SK-N-SH treated with all-trans-retinoic acid at 6 μM for 48 hours (cell line): ENCODE results near the gene MED20.

Source experiments
- ESRRG ChIP-seq: fragments of 250-450 bp; sonication (Bioruptor Pico); IDR thresholded peaks from 2 replicates; pipeline ENCODE4 v1.6.1; 2021; ENCODE audit warnings: mild to moderate bottlenecking
- ISL1 ChIP-seq: fragments of 250-450 bp; sonication (Bioruptor Pico); IDR thresholded peaks from 2 replicates; pipeline ENCODE4 v2.1.2; 2022; ENCODE audit warnings: mild to moderate bottlenecking, moderate library complexity
- OSR1 ChIP-seq: fragments of 250-450 bp; sonication (Bioruptor Pico); IDR thresholded peaks from 2 replicates; pipeline ENCODE4 v1.8.0; 2022; ENCODE audit warnings: moderate library complexity, mild to moderate bottlenecking, inconsistent platforms
- ZFP30 ChIP-seq: fragments of 450-650 bp; formaldehyde crosslinking; IDR thresholded peaks from 2 replicates; pipeline ENCODE4 v1.5.0; 2022; ENCODE audit warnings: mild to moderate bottlenecking, moderate library complexity
- TF ChIP-seq, protein P1 (sequence below): fragments of 250-450 bp; sonication (Bioruptor Pico); IDR thresholded peaks from 2 replicates; pipeline ENCODE4 v1.5.1; 2020; ENCODE audit warnings: low read depth, mild to moderate bottlenecking, moderate library complexity
- TF ChIP-seq, protein P2 (sequence below): fragments of 250-450 bp; sonication (Bioruptor Pico); IDR thresholded peaks from 2 replicates; pipeline ENCODE4 v1.8.0; 2021; ENCODE audit warnings: low read depth, mild to moderate bottlenecking, moderate library complexity, borderline replicate concordance
- TF ChIP-seq, protein P3 (sequence below): fragments of 250-450 bp; sonication (Bioruptor Pico); IDR thresholded peaks from 2 replicates; pipeline ENCODE4 v1.8.0; 2020; ENCODE audit warnings: mild to moderate bottlenecking, moderate library complexity, borderline replicate concordance
- TF ChIP-seq, protein P4 (sequence below): fragments of 250-450 bp; sonication (Bioruptor Pico); IDR thresholded peaks from 2 replicates; pipeline ENCODE4 v1.5.0; 2020; ENCODE audit warnings: mild to moderate bottlenecking, moderate library complexity

DNA sequence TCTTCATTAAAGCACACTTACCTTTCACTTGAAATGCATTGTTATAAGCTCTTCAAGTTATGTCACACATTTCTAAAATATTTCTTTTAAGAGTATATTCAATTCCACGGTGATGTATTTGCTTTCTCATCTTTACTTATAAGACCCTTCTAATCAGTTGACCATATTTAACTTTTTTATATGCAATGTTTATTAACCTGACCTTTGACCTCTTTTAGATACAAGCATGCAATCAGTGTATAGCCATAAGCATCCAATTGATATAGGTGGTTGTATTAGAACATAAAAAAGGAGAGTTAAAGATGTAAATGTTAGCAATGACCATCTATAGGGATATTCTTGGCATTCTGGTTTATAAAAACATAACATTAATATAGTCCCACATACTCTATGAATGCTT, 35.0 kb downstream of the MED20 start:
- TF ChIP-seq, protein P1, sequence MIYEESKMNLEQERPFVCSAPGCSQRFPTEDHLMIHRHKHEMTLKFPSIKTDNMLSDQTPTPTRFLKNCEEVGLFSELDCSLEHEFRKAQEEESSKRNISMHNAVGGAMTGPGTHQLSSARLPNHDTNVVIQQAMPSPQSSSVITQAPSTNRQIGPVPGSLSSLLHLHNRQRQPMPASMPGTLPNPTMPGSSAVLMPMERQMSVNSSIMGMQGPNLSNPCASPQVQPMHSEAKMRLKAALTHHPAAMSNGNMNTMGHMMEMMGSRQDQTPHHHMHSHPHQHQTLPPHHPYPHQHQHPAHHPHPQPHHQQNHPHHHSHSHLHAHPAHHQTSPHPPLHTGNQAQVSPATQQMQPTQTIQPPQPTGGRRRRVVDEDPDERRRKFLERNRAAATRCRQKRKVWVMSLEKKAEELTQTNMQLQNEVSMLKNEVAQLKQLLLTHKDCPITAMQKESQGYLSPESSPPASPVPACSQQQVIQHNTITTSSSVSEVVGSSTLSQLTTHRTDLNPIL: no peak
- TF ChIP-seq ESRRG (no peak), OSR1 (CRISPR knock-in tag) (no peak), ZFP30 (no peak), ISL1 (no peak)
- TF ChIP-seq, protein P2, sequence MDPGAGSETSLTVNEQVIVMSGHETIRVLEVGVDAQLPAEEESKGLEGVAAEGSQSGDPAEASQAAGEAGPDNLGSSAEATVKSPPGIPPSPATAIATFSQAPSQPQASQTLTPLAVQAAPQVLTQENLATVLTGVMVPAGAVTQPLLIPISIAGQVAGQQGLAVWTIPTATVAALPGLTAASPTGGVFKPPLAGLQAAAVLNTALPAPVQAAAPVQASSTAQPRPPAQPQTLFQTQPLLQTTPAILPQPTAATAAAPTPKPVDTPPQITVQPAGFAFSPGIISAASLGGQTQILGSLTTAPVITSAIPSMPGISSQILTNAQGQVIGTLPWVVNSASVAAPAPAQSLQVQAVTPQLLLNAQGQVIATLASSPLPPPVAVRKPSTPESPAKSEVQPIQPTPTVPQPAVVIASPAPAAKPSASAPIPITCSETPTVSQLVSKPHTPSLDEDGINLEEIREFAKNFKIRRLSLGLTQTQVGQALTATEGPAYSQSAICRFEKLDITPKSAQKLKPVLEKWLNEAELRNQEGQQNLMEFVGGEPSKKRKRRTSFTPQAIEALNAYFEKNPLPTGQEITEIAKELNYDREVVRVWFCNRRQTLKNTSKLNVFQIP (CRISPR knock-in tag): no peak
- TF ChIP-seq, protein P3, sequence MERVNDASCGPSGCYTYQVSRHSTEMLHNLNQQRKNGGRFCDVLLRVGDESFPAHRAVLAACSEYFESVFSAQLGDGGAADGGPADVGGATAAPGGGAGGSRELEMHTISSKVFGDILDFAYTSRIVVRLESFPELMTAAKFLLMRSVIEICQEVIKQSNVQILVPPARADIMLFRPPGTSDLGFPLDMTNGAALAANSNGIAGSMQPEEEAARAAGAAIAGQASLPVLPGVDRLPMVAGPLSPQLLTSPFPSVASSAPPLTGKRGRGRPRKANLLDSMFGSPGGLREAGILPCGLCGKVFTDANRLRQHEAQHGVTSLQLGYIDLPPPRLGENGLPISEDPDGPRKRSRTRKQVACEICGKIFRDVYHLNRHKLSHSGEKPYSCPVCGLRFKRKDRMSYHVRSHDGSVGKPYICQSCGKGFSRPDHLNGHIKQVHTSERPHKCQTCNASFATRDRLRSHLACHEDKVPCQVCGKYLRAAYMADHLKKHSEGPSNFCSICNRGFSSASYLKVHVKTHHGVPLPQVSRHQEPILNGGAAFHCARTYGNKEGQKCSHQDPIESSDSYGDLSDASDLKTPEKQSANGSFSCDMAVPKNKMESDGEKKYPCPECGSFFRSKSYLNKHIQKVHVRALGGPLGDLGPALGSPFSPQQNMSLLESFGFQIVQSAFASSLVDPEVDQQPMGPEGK: no peak
- TF ChIP-seq, protein P4, sequence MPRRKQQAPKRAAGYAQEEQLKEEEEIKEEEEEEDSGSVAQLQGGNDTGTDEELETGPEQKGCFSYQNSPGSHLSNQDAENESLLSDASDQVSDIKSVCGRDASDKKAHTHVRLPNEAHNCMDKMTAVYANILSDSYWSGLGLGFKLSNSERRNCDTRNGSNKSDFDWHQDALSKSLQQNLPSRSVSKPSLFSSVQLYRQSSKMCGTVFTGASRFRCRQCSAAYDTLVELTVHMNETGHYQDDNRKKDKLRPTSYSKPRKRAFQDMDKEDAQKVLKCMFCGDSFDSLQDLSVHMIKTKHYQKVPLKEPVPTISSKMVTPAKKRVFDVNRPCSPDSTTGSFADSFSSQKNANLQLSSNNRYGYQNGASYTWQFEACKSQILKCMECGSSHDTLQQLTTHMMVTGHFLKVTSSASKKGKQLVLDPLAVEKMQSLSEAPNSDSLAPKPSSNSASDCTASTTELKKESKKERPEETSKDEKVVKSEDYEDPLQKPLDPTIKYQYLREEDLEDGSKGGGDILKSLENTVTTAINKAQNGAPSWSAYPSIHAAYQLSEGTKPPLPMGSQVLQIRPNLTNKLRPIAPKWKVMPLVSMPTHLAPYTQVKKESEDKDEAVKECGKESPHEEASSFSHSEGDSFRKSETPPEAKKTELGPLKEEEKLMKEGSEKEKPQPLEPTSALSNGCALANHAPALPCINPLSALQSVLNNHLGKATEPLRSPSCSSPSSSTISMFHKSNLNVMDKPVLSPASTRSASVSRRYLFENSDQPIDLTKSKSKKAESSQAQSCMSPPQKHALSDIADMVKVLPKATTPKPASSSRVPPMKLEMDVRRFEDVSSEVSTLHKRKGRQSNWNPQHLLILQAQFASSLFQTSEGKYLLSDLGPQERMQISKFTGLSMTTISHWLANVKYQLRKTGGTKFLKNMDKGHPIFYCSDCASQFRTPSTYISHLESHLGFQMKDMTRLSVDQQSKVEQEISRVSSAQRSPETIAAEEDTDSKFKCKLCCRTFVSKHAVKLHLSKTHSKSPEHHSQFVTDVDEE (CRISPR knock-in tag): no peak
